PC-3 (cell line): ENCODE data around the gene IZUMO2. TPM values are rescaled to one million over a fixed set of nuclear protein-coding genes. Genes with fewer than 3 reads are reported as not detected.

ENCODE experiments used
- ATAC-seq: fragments of 200-7000 bp; cut with Tn5 transposase; 2 replicates; pipeline ENCODE4 v1.9.1; 2020; ENCODE audit warnings: mild to moderate bottlenecking, moderate library complexity
- BruUV-seq: library from RNA; stranded (reverse); fragments of 400-500 nt; replicated peaks from 2 replicates; lab custom pipeline; 2021; lab: Mats Ljungman, UMichigan
- CTCF ChIA-PET: fragments of 300-600 bp; sonication (Branson Sonifier 250); formaldehyde crosslinking; loops from one replicate; lab custom pipeline; 2022; ENCODE audit warnings: antibody characterized with exemption; lab: Charles Lee
- POLR2A ChIA-PET: fragments of 300-600 bp; sonication (Branson Sonifier 250); formaldehyde crosslinking; loops from one replicate; lab custom pipeline; 2022; ENCODE audit warnings: antibody characterized with exemption; ENCODE audit not compliant: unreplicated experiment; lab: Charles Lee
- DNase-seq: peaks from one replicate; pipeline ENCODE4 v3.0.0-alpha.2; 2015
- H2AFZ ChIP-seq: fragments of 300-600 bp; sonication (generic); 2 replicates; pipeline ENCODE4 v1.6.0; 2016; ENCODE audit warnings: antibody characterized with exemption, low read length
- H3F3A ChIP-seq: fragments of 300-600 bp; sonication (generic); one replicate; pipeline ENCODE4 v1.6.0; 2017; ENCODE audit warnings: antibody characterized with exemption, low read length, control low read depth, mild to moderate bottlenecking; ENCODE audit not compliant: unreplicated experiment
- H3K27ac ChIP-seq: fragments of 300-600 bp; sonication (generic); 2 replicates; pipeline ENCODE4 v1.5.1; 2016; ENCODE audit warnings: mild to moderate bottlenecking, low read length
- H3K27me3 ChIP-seq: fragments of 300-600 bp; sonication (generic); 2 replicates; pipeline ENCODE4 v1.6.1; 2016; ENCODE audit warnings: low read length, mixed read lengths
- H3K36me3 ChIP-seq: fragments of 300-600 bp; sonication (generic); 2 replicates; pipeline ENCODE4 v1.6.1; 2016; ENCODE audit warnings: low read depth, mixed run types, low read length, mixed read lengths
- H3K4me1 ChIP-seq: fragments of 300-600 bp; sonication (generic); 2 replicates; pipeline ENCODE4 v1.5.1; 2016; ENCODE audit warnings: low read length; ENCODE audit not compliant: insufficient read depth
- H3K4me2 ChIP-seq: fragments of 300-600 bp; sonication (generic); 2 replicates; pipeline ENCODE4 v1.6.0; 2016; ENCODE audit warnings: low read length
- H3K4me3 ChIP-seq: fragments of 300-600 bp; sonication (generic); 2 replicates; pipeline ENCODE4 v1.5.1; 2016; ENCODE audit warnings: mild to moderate bottlenecking, low read length, mixed read lengths
- H3K79me2 ChIP-seq: fragments of 300-600 bp; sonication (generic); 2 replicates; pipeline ENCODE4 v1.6.1; 2017; ENCODE audit warnings: low read length, mixed read lengths
- H3K9ac ChIP-seq: fragments of 300-600 bp; sonication (generic); 2 replicates; pipeline ENCODE4 v1.6.0; 2016; ENCODE audit warnings: mild to moderate bottlenecking, low read length
- H3K9me2 ChIP-seq: fragments of 300-600 bp; sonication (generic); replicated peaks from 2 replicates; pipeline ENCODE4 v1.6.1; 2016; ENCODE audit warnings: mixed run types, low read length, mixed read lengths
- H3K9me3 ChIP-seq: fragments of 300-600 bp; sonication (generic); 2 replicates; pipeline ENCODE4 v1.6.1; 2016; ENCODE audit warnings: low read length, mixed read lengths
- H4K20me1 ChIP-seq: fragments of 300-600 bp; sonication (generic); 2 replicates; pipeline ENCODE4 v1.6.1; 2016; ENCODE audit warnings: low read length, mixed read lengths
- CTCF ChIP-seq: fragments of 300-600 bp; sonication (generic); conservative IDR thresholded peaks from 2 replicates; pipeline ENCODE4 v1.5.1; 2017; ENCODE audit warnings: antibody characterized with exemption, low read depth, mild to moderate bottlenecking, low read length
- EZH2 ChIP-seq: fragments of 300-600 bp; sonication (generic); IDR thresholded peaks from one replicate; pipeline ENCODE4 v1.6.1; 2017; ENCODE audit warnings: antibody characterized with exemption, mild to moderate bottlenecking, low read length; ENCODE audit not compliant: unreplicated experiment
- EZH2phosphoT487 ChIP-seq: fragments of 300-600 bp; sonication (generic); IDR thresholded peaks from 2 replicates; pipeline ENCODE4 v1.6.1; 2018; ENCODE audit warnings: mild to moderate bottlenecking, antibody characterized with exemption, low read length, borderline replicate concordance
- intact Hi-C: fragments of 100-400 bp; cut with micrococcal nuclease; formaldehyde crosslinking; loops from 2 replicates; pipeline ENCODE4 v1.9.0; 2023
- total RNA-seq: library from RNA; depleted of rRNA; stranded (reverse); fragments of >200 nt; gene quantifications from 2 replicates; pipeline ENCODE4 v1.2.3, GENCODE V29; 2014

IZUMO2 gene
- total RNA-seq, 1 experiment from 2014 or later: not detected

DNA sequence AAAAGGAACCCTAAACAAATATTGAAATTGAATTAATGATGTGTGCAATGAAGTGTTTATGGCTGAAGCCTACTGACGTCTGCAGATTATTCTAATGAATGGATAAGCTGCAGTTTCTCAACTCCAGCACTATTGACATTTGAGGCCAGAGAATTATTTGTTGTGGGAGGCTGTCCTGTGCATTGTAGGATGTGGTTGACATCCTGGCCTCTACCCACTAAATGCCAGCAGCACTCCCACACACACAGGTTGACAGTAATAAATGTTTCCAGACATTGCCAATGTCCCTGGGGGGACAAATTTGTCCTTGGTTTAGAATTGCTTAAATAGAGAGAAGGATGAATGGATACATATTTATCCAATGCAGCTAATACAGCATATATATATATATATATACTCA, 21.1 kb upstream of the IZUMO2 start:
- ATAC-seq (peak; percentile 27; the same call in 1 of the 2 replicates), DNase-seq (peak; percentile 29)
- POLR2A ChIA-PET: no interaction called here
- Histone ChIP-seq H4K20me1 (no peaks in the 10 kb centered on the region), H3F3A (no peaks in the 10 kb centered on the region), H3K36me3 (no peaks in the 10 kb centered on the region), H3K4me3 (no peak overlapping the region), H2AFZ (no peak overlapping the region), H3K9me3 (no peaks in the 10 kb centered on the region), H3K9ac (no peak overlapping the region), H3K4me1 (peaks cover under 1% of the 10 kb centered on the region; the same call in 1 of the 2 replicates), H3K27ac (no peak overlapping the region), H3K4me2 (no peak overlapping the region), H3K27me3 (peaks cover 1% of the 10 kb centered on the region; the same call in 1 of the 2 replicates), H3K79me2 (no peaks in the 10 kb centered on the region), H3K9me2 (no peaks in the 10 kb centered on the region)
- BruUV-seq: no TSS peak
- TF ChIP-seq CTCF: no peak
- TF ChIP-seq EZH2: no peak
- no peak for TF ChIP-seq EZH2phosphoT487
- CTCF ChIA-PET: no interaction called here
- intact Hi-C loops: no loop called here

GRCh38 chr19:50181121-50181520, 18.0 kb upstream of the IZUMO2 start:
- intact Hi-C loops: no loop called here
- no peak overlapping the region for H3K4me2 ChIP-seq

More at GRCh38 chr19:50181121-50181520, 18.0 kb upstream of the IZUMO2 start:
- Histone ChIP-seq H3K9ac (no peak overlapping the region), H3K79me2 (no peaks in the 10 kb centered on the region), H4K20me1 (no peaks in the 10 kb centered on the region), H3K27me3 (no peaks in the 10 kb centered on the region), H3K4me1 (peaks cover 9% of the 10 kb centered on the region), H3K9me2 (no peaks in the 10 kb centered on the region), H3K9me3 (no peaks in the 10 kb centered on the region), H3K4me3 (no peak overlapping the region), H3K36me3 (no peaks in the 10 kb centered on the region), H3F3A (no peaks in the 10 kb centered on the region), H2AFZ (no peak overlapping the region), H3K27ac (no peak overlapping the region)
- DNase-seq (no peak), ATAC-seq (no peak)
- CTCF ChIA-PET: interaction anchor here (0.5 kb wide), 1 partner anchor 147 kb away, joined by 3 read pairs; no protein-coding TSS in a partner anchor
- no TSS peak for BruUV-seq
- POLR2A ChIA-PET: no interaction called here
- TF ChIP-seq EZH2phosphoT487: no peak
- TF ChIP-seq EZH2: no peak
- no peak for TF ChIP-seq CTCF
